ENCODE measurements around the gene ARHGAP42.

ARHGAP42 gene

DNA sequence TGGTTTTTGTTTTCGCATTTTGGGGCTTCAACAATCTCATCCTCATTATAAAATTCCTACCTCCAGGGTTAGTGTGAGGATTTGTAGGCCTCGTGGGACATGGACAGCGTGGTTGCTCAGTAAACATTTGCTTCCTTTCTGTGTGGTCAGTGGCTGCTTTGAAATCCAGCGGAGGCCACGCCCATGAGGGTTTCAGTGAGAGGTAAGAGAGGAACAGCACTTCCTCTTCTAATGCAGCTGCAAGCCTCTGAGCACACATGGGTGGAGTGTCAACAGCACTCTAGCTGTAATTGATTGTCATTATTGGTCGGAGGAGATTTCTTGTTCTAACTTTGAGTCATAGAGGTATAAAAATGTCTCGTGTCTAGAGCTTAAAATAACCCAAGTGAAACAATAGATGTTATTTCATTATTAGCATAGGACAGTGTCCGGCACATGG is 6.0 kb upstream of the ARHGAP42 start:
- peak; percentile 11 for DNase-seq (ENCODE audit: low spot score)

DNA sequence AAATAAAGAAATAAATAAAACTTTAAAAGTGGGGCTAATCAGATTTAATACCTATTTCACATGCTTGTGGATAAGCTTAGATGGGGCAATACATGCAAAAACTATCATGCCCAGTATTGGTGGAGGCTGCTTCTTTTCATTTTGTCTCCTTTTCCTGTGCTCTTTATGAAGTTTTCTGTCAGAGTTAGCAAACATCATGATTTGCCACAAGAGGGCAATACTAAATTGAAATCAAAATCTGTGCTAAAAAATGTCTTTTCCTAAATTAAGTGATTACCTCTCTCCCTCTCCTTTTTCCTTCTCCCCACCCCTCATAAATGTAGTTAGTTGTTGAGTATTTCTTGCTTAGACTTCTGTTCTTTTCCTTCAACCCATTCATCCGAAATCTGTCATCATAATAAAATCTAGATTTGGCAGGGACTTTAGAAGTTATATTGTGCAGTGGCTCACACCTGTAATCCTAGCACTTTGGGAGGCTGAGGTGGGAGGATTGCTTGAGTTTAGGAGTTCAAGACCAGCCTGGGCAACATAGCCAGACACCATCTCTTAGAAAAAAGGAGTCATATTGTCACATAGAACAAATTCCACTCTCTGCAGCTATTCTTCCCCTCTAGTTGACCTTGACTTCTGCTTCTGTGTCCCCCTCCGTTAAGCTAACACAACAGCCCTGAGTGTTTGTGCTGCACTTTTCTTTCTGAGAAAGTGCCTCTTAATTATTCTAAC is 4.7 kb upstream of the ARHGAP42 start:
- DNase-seq (ENCODE audit: low spot score), result no peak

DNA sequence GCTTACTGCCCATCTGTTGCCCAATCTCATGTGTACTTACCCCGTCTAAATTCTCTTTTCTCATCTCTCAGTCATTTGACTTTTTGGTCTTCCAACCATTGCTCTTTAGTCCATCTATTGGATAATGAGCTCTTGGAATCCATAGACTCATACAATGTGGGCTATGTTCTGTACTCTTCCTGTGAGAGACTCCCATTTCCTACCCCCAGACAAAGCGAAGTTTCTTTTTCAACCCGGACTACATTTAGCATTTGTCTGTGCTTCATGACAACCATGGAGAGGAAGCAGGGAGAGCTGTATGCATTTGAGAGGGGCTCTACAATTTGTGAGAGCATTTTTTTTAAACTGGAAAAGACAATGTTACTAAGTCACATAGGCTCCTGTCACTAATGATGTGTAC is 4.0 kb upstream of the ARHGAP42 start:
- no peak for DNase-seq (ENCODE audit: low spot score)

- no peak for DNase-seq (ENCODE audit: low spot score)
These were observed 2.7 kb upstream of the ARHGAP42 start for GRCh38 chr11:100684101-100685065.

- DNase-seq (ENCODE audit: low spot score), result no peak
These were observed 523 bp upstream of the ARHGAP42 start for GRCh38 chr11:100686476-100687053.

DNA sequence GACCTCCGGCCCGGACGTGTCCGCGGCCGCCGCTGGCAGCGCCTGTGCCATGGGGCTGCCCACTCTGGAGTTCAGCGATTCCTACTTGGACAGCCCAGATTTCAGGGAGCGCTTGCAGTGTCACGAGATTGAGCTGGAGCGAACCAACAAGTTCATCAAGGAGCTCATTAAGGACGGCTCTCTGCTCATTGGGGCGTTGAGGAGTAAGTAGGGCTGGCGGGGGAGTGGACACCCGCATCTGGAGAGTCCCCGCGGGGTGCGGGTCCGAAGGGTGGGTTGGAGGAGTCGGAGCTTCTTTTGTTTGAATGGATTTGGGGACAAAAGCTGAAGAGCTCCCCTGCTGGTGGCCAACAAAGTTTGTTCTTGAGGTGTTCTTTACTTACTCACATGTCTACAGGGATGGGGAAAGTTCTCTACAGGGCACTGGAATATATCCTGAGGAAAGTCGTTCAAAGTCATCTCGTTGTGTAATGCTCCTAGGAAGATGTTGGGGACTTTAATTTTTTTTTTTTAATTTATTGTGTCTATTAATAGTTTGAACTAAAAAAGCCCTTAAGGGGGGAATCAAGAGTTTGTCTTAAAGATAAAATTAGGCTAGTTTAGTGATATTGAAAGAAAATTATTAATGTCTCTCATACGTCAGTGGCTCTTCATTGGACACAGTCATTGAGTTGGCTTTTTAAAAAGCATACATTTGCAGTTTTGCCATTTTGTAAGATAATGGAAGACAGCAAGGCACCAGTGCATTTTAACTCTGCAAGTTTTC is 725 bp downstream of the ARHGAP42 start:
- DNase-seq (ENCODE audit: low spot score), result no peak

- DNase-seq (ENCODE audit: low spot score), result no peak
These were observed 2.1 kb downstream of the ARHGAP42 start for GRCh38 chr11:100689141-100689540.

- no peak for DNase-seq (ENCODE audit: low spot score)
These were observed 5.0 kb downstream of the ARHGAP42 start for GRCh38 chr11:100691896-100692653.

DNA sequence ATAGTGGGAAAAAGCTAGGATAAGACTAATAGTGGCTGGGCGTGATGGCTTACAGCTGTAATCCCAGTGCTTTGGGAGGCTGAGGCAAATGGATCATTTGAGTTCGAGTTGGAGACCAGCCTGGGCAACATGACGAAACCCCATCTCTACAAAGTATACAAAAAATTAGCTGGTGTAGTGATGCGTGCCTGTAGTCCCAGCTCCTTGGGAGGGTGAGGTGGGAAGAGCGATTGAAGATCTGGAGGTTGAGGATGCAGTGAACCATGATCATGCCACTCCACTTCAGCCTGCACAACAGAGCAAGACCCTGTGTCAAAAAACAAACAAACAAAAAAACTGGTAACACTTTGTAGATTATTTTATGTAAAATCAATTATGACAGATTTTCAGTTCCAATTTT is 8.8 kb downstream of the ARHGAP42 start:
- no peak for DNase-seq (ENCODE audit: low spot score)

- DNase-seq (ENCODE audit: low spot score), result no peak
These were observed 16.1 kb downstream of the ARHGAP42 start for GRCh38 chr11:100703139-100703538.

GRCh38 chr11:100703801-100704575 is 16.9 kb downstream of the ARHGAP42 start:
- DNase-seq (ENCODE audit: low spot score), result no peak

- DNase-seq (ENCODE audit: low spot score), result no peak
These were observed 18.4 kb downstream of the ARHGAP42 start for GRCh38 chr11:100705447-100705846.

DNA sequence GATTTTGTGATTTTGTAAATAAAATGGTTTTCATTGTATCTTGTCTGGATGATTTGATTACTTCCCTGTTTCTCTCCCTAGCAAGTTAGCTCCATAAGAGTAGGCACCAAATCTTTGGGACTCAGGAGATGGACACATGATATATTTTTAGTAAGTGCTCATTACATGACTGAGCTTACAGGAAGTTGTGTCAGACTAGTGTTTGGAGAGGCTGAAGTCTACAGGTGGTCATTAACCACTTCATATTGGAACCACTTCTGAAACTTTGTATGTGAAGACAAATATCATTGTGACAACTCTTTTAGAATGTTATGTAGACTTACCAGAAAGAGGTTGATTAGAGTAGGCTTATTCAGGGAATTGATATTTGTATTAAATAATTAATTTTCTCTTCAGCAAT is 19.1 kb downstream of the ARHGAP42 start:
- DNase-seq (ENCODE audit: low spot score), result no peak

GRCh38 chr11:100709233-100709957 is 22.3 kb downstream of the ARHGAP42 start:
- no peak for DNase-seq (ENCODE audit: low spot score)

DNA sequence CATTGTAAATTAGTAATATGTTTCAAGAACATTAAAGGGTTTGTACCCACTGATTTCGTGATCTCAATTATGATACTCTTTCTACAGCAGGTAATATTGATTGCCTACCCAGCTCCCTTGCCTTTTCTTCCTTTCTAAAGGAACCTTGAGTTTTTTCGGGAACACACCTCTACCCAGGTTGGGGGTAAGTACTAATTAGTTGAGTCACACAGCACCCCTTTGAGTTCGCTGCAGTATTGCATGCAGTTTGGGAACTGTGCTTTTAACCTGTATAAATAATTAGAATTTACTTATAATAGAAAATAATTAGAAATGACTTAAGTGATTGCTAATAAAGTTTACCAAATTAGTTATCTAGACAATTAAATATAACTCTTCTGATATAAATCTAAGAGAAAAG is 24.9 kb downstream of the ARHGAP42 start:
- DNase-seq (ENCODE audit: low spot score), result no peak

DNA sequence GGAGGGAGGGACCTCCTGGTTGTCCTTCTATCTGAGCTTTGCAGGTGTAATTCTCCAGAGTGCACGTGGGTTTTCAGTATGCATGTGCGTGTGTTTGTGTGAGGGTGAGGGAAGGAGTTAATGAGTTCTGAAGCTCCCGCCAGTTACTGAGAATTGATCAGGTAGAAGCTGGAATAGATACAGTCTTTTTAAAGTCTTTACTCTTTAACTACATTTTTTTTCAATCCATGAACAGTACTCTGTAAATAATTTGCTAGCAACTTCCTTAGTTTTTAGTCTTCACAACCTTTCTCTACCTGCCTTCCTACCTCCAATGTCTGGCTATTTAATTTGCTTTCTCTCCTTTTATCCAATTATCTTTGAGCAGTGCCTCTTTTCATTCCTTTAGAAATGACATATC is 25.5 kb downstream of the ARHGAP42 start:
- DNase-seq (ENCODE audit: low spot score), result no peak

DNA sequence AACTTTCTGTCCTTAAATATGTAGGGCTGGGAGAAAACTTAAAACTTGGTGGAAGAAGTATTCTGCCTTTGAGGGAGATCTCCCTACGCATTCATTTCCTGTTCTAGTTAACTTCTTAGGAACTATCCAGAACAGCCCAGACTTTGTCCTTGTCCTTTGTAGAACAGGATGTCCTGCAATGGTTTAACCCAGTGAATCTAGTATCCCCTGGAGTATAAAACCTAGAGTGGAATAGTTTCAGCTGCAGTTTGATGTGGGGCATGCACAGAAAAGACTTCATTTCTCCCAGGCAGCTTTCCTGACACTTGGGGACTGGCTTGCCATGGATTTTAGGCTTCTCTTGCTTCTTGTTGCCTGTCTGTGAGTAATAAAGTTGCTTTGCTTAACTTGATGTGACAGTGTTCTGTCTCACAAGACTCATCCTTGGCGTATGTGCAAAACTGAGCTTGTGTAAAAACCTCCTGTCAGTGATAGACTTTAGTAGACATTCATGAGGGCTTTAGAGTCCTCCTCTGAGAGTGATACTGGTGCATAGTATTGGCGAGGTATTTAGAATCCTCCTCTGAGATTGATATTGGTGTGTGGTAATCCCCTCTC is 28.2 kb downstream of the ARHGAP42 start:
- DNase-seq (ENCODE audit: low spot score), result no peak

GRCh38 chr11:100716838-100717237 is 29.8 kb downstream of the ARHGAP42 start:
- DNase-seq (ENCODE audit: low spot score), result no peak

DNA sequence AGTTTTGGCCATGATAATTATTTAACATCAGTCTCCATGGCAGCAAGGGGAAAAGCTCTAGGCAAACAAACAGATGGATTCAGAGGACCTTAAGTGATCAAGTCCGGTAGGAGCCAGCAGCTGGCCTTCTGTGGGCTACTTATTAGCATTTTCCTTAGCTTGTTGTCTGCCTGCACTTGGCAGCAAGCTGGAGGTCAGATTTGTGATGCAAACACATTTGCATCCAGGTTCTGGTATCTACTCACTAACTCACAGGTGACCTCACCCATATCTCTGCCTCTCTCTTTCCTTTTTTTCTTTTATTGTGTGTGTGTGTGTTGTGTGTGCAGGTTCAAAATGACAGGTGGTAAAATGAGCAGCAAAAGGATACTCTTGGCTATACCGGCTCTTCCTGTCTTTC is 32.3 kb downstream of the ARHGAP42 start:
- DNase-seq (ENCODE audit: low spot score), result no peak
